LoVo (cell line): Measurements from ENCODE around the gene SMYD3.

Source experiments
- DNase-seq: peaks from one replicate; pipeline ENCODE4 v3.0.0-alpha.2; 2016; ENCODE audit warnings: low spot score

The SMYD3 gene

DNA sequence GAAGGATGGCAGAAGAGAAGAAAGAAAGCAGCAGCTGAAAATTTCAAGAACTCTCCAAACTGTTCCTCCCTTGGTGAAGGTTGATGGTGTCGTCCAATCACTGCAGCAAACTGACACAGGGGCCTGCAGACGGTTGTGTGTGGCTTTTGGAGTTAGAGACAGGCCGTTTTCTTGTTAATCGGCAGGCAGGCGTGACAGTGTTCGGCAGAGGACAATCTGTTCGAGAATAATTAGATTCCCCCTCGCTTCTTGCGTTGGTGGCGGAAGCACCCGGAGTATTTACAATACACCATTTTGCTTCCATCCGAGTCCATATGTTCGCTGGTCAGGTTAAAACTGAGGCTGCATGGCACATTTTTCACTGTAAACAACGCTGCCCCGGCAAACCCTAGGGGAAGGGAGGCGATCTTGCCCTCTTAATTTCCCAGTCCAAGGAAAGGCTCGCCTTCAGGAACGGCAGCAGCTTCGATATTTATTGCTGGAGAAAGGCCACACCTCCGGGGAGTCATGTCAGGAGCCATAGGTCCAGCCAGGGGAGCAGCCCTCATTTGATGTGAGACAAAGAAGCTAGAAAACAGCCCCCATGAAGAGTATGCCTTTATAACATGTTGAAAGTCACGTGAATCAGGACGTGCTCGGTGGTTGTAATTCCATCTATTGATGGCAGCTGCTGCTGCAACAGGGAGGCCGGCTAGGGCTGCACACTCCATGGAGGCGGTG, 360.1 kb downstream of the SMYD3 start:
- no peak for DNase-seq

DNA sequence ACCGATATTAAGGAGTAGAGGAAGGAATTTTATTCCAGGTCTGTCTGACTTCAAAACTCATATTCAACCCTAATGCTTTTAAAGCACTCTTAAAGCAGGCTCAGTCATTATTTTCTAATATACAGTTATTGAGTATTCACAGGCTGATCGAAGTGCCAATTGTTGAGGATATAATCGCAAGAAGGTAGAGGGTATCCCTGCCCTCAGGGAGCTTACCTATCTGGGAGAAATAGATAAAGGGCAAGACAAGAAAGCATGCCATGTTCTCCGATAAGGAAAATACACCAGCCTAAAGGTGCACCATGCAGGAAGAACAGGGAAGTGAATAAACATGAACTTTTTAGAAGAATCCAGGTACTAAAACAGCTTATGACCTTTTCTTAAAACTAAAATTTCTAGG, 361.2 kb downstream of the SMYD3 start:
- no peak for DNase-seq

DNA sequence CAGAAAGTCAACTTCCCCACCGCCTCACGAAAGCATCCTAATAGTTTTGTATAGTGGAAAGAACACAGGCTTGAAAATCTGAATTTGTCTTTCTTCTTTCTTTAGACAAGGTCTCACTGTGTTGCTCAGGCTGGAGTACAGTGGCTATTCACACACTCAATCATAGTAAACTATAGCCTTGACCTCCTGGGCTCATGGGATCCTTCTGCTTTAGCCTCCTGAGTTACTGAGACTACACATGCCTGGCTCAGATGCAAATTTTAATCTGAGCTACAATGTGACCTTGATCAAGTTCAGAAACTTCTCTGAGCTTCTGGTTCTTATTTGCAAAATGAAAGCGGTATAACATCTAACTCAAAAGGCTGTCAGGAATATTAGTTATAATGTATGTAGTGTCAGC, 362.1 kb downstream of the SMYD3 start:
- DNase-seq, result no peak

DNA sequence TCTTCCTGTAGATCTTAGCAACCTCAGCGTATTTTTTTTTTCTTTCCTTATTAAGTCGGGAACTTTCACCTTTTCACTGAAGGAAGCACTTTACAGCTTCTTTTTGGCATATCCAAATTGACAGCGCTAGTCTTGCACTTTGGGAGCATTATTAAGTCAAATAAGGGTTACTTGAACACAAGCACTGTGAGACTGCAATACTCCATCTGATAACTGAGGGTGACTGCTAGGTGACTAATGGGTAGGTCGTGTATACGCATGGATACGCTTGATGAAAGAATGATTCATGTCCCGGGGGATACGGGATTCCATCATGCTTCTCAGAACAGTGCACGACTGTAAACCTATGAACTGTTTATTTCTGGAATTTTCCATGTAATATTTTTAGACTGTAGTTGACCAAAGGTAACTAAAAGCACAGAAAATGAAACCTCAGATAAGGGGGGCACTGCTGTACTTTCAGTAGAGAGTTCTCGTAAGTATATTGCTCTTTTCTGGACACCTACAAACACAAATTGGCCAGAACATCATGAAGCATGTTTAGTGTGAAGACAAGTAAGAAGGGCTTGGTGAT, 364.7 kb downstream of the SMYD3 start:
- DNase-seq, result no peak

- no peak for DNase-seq
Measured at GRCh38 chr1:246141306-246141705, 365.8 kb downstream of the SMYD3 start.

GRCh38 chr1:246139745-246140182, 367.3 kb downstream of the SMYD3 start:
- DNase-seq, result peak; percentile 47

GRCh38 chr1:246138781-246139180, 368.3 kb downstream of the SMYD3 start:
- DNase-seq, result no peak

- DNase-seq, result no peak
Measured at GRCh38 chr1:246136477-246136876, 370.6 kb downstream of the SMYD3 start.

- DNase-seq, result no peak
Measured at GRCh38 chr1:246134789-246135188, 372.3 kb downstream of the SMYD3 start.

- DNase-seq, result no peak
Measured at GRCh38 chr1:246131095-246131494, 376.0 kb downstream of the SMYD3 start.

GRCh38 chr1:246128494-246129069, 378.5 kb downstream of the SMYD3 start:
- DNase-seq, result no peak

DNA sequence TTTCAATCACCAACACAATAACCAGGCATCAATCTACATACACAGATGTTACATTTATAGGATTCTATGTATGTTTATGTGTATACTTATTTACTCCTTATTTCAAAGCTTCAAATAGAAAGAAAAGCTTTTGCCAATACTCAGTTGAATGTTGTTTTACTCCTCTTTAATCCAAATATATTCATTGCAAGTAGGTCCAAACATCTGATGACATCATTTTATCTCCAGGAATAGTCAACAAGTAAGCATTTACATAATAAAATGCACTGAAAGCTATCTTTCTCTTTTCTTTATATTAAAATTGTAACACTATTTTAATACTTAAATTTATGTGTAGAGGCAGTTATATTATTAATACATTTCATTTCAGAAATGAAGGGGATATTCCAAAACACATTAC, 380.5 kb downstream of the SMYD3 start:
- no peak for DNase-seq

GRCh38 chr1:246122071-246122470, 385.0 kb downstream of the SMYD3 start:
- no peak for DNase-seq

DNA sequence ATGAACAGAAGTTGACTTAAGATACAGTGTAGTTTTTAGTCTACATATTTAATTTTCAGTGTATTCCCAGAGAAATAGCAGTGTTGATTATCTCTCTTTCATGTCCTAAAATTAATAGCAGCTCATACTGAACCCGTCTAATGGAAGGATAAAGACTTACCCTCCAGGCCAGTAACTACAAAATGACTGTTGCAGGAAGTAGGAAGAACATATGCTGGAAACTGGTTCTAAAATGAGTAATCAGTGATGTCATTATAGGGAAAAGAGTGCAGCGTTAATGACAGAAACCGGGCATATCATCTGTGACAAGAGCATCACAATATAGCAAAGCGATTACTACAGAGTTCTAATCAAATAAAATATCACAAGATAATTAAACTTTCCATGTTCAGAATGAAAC, 385.5 kb downstream of the SMYD3 start:
- DNase-seq, result no peak

- peak; percentile 15 for DNase-seq
Measured at GRCh38 chr1:246117066-246117791, 389.9 kb downstream of the SMYD3 start.

- DNase-seq, result no peak
Measured at GRCh38 chr1:246114369-246114768, 392.7 kb downstream of the SMYD3 start.

GRCh38 chr1:246113555-246114095, 393.5 kb downstream of the SMYD3 start:
- no peak for DNase-seq

DNA sequence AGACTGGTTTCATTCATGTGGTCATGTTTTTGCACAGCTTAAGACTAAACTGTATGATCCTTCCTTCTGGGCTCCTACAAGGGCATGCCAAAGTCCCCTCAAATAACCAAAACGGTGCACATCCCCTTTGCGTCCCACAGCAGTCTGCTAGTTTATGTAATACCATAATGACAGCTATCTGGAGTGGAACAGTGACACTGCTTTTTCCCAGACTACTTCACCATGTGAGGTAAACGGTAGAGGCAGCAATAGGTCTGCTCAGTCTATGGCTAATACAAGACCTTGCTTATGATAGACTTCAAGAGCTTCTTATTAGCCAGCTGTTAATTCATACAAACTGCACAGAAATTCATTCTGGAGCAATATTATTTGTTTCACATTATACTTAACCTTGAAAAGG, 395.5 kb downstream of the SMYD3 start:
- DNase-seq, result no peak

DNA sequence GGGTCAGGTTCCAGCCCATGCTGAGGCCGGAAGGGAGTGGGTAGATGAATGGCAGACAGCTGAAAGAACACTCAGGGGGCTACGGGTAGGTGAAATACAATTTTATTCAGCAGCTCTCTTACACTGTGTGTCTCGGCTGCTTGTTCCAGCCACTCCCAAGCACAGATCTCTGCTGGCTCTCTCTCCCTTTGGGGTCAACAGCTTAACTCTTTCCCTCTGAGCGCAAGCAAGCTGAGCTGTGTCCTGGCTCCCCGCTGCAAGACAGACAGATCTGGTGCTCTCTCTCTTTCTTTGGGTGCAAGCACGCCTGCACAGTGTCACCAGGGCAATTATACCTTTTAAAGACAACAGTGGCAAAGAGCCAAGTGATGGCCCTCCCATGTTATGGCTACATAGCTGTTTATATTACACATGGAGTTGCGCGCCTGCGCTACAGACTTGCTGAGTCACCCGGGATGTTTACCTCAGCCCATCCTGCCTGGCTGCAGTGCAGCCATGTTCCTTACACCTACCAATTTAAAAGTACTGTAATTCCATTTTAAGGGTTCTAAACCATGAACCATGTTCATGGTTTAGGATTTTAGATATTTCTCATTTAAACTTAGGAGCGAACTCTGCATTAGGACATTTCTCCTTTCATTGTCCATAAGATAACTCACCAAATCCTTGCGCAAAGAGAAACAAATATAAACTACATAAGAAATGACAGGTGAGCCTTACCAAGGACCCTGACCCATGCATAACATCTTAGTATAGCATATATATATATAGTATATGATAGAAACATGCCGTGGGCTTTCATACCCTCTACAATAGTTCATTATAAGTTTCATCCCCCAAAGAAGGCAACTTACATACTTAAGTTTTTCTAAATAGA, 396.5 kb downstream of the SMYD3 start:
- no peak for DNase-seq

DNA sequence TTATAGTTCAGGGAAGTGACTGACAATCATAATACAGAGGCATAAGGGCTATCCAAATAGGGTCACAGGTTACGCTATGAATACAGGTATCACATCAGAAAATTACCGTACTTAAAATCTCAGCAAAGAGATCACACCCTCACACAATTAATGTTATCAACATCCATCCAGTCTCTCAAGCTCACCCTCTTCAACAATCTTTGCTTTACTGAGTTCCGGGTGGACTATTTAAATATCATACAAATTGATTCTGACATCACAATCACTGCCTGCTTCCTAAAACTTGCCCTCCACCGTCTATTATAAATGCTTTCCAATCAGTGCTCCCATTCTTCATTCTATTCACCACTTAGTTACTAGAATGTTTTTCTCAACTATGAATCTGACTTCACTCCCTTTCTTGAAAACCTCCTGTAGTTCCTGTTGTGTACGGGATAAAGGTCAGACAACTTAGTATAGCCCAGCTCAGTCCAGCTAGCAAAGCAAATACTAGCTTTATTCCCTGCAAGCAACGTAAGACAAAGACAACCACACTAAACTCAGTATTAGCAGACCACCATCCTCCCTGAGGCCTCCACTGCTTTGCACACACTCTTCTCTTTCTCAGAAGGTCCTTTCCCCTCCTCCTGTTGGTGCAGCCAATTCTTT, 398.7 kb downstream of the SMYD3 start:
- no peak for DNase-seq
